Measurements from ENCODE around the gene DNAJC17. TPM values are rescaled to one million over a fixed set of nuclear protein-coding genes. Genes with fewer than 3 reads are reported as not detected.
A peak's percentile ranks its signal among the peaks of the same experiment; 100 is the strongest.

Gene DNAJC17
- total RNA-seq, 1 experiment from 2014 or later: 53.3 TPM

GRCh38 chr15:40764629-40765103 lies 42.6 kb downstream of the DNAJC17 start:
- ATAC-seq (no peak), DNase-seq (no peak)
- POLR2A ChIA-PET (ENCODE audit: unreplicated experiment): no interaction called here
- H3K27me3 ChIP-seq (ENCODE audit: low read length): no peaks in the 10 kb centered on the region
- no peaks in the 10 kb centered on the region for H4K20me1 ChIP-seq (ENCODE audit: low read length)
- H3K9me3 ChIP-seq (ENCODE audit: low read length): no peaks in the 10 kb centered on the region
- H2AFZ ChIP-seq (ENCODE audit: low read length): peak overlapping the region; percentile 91
- CTCF ChIA-PET: interaction anchor here (1.4 to 1.9 kb wide), 2 partner anchors 18 to 109 kb away, joined by 5 to 11 read pairs; no protein-coding TSS in a partner anchor
- no peaks in the 10 kb centered on the region for H3K79me2 ChIP-seq (ENCODE audit: low read length)
- intact Hi-C loops (cut with micrococcal nuclease): loop anchor here (1.0 kb wide), 1 partner anchor 9 kb away; the partner anchor contains the start of gene RMDN3
- TSS peak; percentile 9 for BruUV-seq (replicated peaks)
- no peaks in the 10 kb centered on the region for H3F3A ChIP-seq (ENCODE audit: low read length, unreplicated experiment)
- H3K4me3 ChIP-seq (ENCODE audit: low read length): peak overlapping the region; percentile 63
- TF ChIP-seq EZH2 (IDR thresholded peaks at IDR 0.05; ENCODE audit: low read length, unreplicated experiment) (no peak), CTCF (conservative IDR thresholded peaks at IDR 0.05; ENCODE audit: low read depth, low read length) (no peak), EZH2phosphoT487 (IDR thresholded peaks at IDR 0.05; ENCODE audit: borderline replicate concordance, low read length) (no peak)
- H3K36me3 ChIP-seq (ENCODE audit: low read depth, low read length): no peaks in the 10 kb centered on the region
- H3K9ac ChIP-seq (ENCODE audit: low read length): peak overlapping the region; percentile 45; the same call in 1 of the 2 replicates
- peak overlapping the region; percentile 88 for H3K4me2 ChIP-seq (ENCODE audit: low read length)
- H3K4me1 ChIP-seq (ENCODE audit: insufficient read depth, low read length): peaks cover 45% of the 10 kb centered on the region
- no peaks in the 10 kb centered on the region for H3K9me2 ChIP-seq (replicated peaks; ENCODE audit: low read length)
- H3K27ac ChIP-seq (ENCODE audit: low read length): peak overlapping the region; percentile 10; the same call in 1 of the 2 replicates

- no peaks in the 10 kb centered on the region for H3K27me3 ChIP-seq (ENCODE audit: low read length)
- peaks cover 39% of the 10 kb centered on the region for H3K4me1 ChIP-seq (ENCODE audit: insufficient read depth, low read length)
- TSS peak; percentile 59 for BruUV-seq (replicated peaks)
- no peaks in the 10 kb centered on the region for H3K79me2 ChIP-seq (ENCODE audit: low read length)
- intact Hi-C loops (cut with micrococcal nuclease): loop anchor here (1.0 kb wide), 1 partner anchor 9 kb away; the partner anchor contains the start of gene RMDN3
- TF ChIP-seq CTCF (conservative IDR thresholded peaks at IDR 0.05; ENCODE audit: low read depth, low read length) (peak; percentile 45; the same call in 1 of the 2 replicates), EZH2phosphoT487 (IDR thresholded peaks at IDR 0.05; ENCODE audit: borderline replicate concordance, low read length) (no peak), EZH2 (IDR thresholded peaks at IDR 0.05; ENCODE audit: low read length, unreplicated experiment) (no peak)
- POLR2A ChIA-PET (ENCODE audit: unreplicated experiment): no interaction called here
- H3F3A ChIP-seq (ENCODE audit: low read length, unreplicated experiment): no peaks in the 10 kb centered on the region
- peak within 1 kb of the TSS; percentile 63 for H3K4me3 ChIP-seq (ENCODE audit: low read length)
- no peaks in the 10 kb centered on the region for H3K9me2 ChIP-seq (replicated peaks; ENCODE audit: low read length)
- peak; percentile 76 for ATAC-seq
- peak within 1 kb of the TSS; percentile 91 for H2AFZ ChIP-seq (ENCODE audit: low read length)
- H3K9ac ChIP-seq (ENCODE audit: low read length): peak within 1 kb of the TSS; percentile 48
- no peaks in the 10 kb centered on the region for H3K9me3 ChIP-seq (ENCODE audit: low read length)
- H3K4me2 ChIP-seq (ENCODE audit: low read length): peak within 1 kb of the TSS; percentile 88
- no peaks in the 10 kb centered on the region for H3K36me3 ChIP-seq (ENCODE audit: low read depth, low read length)
- H3K27ac ChIP-seq (ENCODE audit: low read length): peak within 1 kb of the TSS; percentile 26
- CTCF ChIA-PET: interaction anchor here (1.1 to 1.9 kb wide), 3 partner anchors 13 to 109 kb away, joined by 5 to 11 read pairs (median 6); no protein-coding TSS in a partner anchor
- peak; percentile 79 for DNase-seq
- H4K20me1 ChIP-seq (ENCODE audit: low read length): no peaks in the 10 kb centered on the region
These were observed 43.3 kb downstream of the DNAJC17 start, which contains the start of gene GCHFR for GRCh38 chr15:40763801-40764628. Gene GCHFR, plus strand, starts transcription at chr15:40764068. Its CDS starts 113 bp downstream, at chr15:40764181.

All from PC-3 (cell line).